ENCODE data around the gene HADHA.
A peak's percentile ranks its signal among the peaks of the same experiment; 100 is the strongest.

HADHA gene

GRCh38 chr2:26190369-26190768, 54.1 kb downstream of the HADHA start:
- DNase-seq, result no peak

- no peak for DNase-seq
Measured at GRCh38 chr2:26189751-26190150, 54.7 kb downstream of the HADHA start.

GRCh38 chr2:26189123-26189522, 55.3 kb downstream of the HADHA start:
- DNase-seq, result no peak

- no peak for DNase-seq
Measured at GRCh38 chr2:26187537-26188104, 56.8 kb downstream of the HADHA start.

- DNase-seq, result no peak
Measured at GRCh38 chr2:26187114-26187513, 57.3 kb downstream of the HADHA start.

GRCh38 chr2:26185954-26186770, 58.3 kb downstream of the HADHA start:
- no peak for DNase-seq

GRCh38 chr2:26185304-26185928, 59.0 kb downstream of the HADHA start:
- DNase-seq, result no peak

- peak; percentile 82 to 83 for DNase-seq
Measured at GRCh38 chr2:26184555-26185303, 59.7 kb downstream of the HADHA start.

GRCh38 chr2:26184121-26184520, 60.3 kb downstream of the HADHA start:
- DNase-seq, result no peak

GRCh38 chr2:26182887-26183630, 61.4 kb downstream of the HADHA start:
- DNase-seq, result no peak

- DNase-seq, result no peak
Measured at GRCh38 chr2:26182441-26182840, 62.0 kb downstream of the HADHA start.

- no peak for DNase-seq
Measured at GRCh38 chr2:26179446-26179913, 65.0 kb downstream of the HADHA start.

- DNase-seq, result no peak
Measured at GRCh38 chr2:26178746-26179436, 65.5 kb downstream of the HADHA start.

GRCh38 chr2:26178246-26178645, 66.2 kb downstream of the HADHA start:
- no peak for DNase-seq

- DNase-seq, result no peak
Measured at GRCh38 chr2:26177122-26177521, 67.3 kb downstream of the HADHA start.

- no peak for DNase-seq
Measured at GRCh38 chr2:26176279-26176615, 68.2 kb downstream of the HADHA start.

- no peak for DNase-seq
Measured at GRCh38 chr2:26175466-26176278, 68.8 kb downstream of the HADHA start.

GRCh38 chr2:26174691-26175465, 69.6 kb downstream of the HADHA start:
- DNase-seq, result no peak

GRCh38 chr2:26173776-26174482, 70.5 kb downstream of the HADHA start:
- DNase-seq, result no peak

All from stimulated activated CD4-positive, alpha-beta T cell treated with anti-CD3 and anti-CD28 coated beads, Interleukin-4, amount 100 ng/mL, for 4 hours (primary cell).